ENCODE results near the gene ASMTL.

GRCh38 chrX:1475881-1476280 lies 23.2 kb upstream of the ASMTL start:
- TF ChIP-seq CTCF (IDR thresholded peaks at IDR 0.05; ENCODE audit: borderline replicate concordance, extremely low read depth, low read length, poor library complexity, severe bottlenecking) (no peak), EZH2 (IDR thresholded peaks at IDR 0.05; ENCODE audit: borderline replicate concordance, low read depth, low read length, severe bottlenecking) (no peak)

Data from DND-41 (cell line).